Measurements from ENCODE around the gene CYP2U1.

CYP2U1 gene

GRCh38 chr4:107989537-107990386 lies 58.4 kb downstream of the CYP2U1 start, which contains the start of gene HADH:
Gene HADH, plus strand, starts transcription at chr4:107989889. Its CDS starts 44 bp downstream, at chr4:107989933.
- H3K36me3 ChIP-seq (replicated peaks; ENCODE audit: insufficient read depth, low read length): no peaks in the 10 kb centered on the region
- peak within 1 kb of the TSS; percentile 94 for H3K9ac ChIP-seq (ENCODE audit: low read length)
- peak; percentile 97 for DNase-seq
- H3K4me2 ChIP-seq (ENCODE audit: low read depth, low read length): peak within 1 kb of the TSS; percentile 97
- H3K4me3 ChIP-seq (ENCODE audit: low read length): peak within 1 kb of the TSS; percentile 94
- peaks cover 58% of the 10 kb centered on the region for H3K79me2 ChIP-seq (ENCODE audit: low read length)
- H3F3A ChIP-seq (ENCODE audit: insufficient read depth, low read length): peaks cover 11% of the 10 kb centered on the region; the same call in 1 of the 2 replicates
- H3K9me3 ChIP-seq (replicated peaks; ENCODE audit: insufficient read depth, low read length): no peaks in the 10 kb centered on the region
- no peaks in the 10 kb centered on the region for H3K9me2 ChIP-seq (replicated peaks; ENCODE audit: insufficient read depth, low read length)
- no peak for TF ChIP-seq EZH2phosphoT487 (IDR thresholded peaks at IDR 0.05; ENCODE audit: low read length)
- no peak for TF ChIP-seq EZH2 (optimal IDR thresholded peaks at IDR 0.05; ENCODE audit: low read depth, low read length)
- TF ChIP-seq CTCF (IDR thresholded peaks at IDR 0.05; ENCODE audit: low read length): no peak
- H3K4me1 ChIP-seq (ENCODE audit: low read length): peaks cover 37% of the 10 kb centered on the region
- H3K27ac ChIP-seq (ENCODE audit: low read length): peak within 1 kb of the TSS; percentile 57; the same call in 1 of the 2 replicates
- H4K20me1 ChIP-seq (ENCODE audit: insufficient read depth, low read length): no peaks in the 10 kb centered on the region
- H3K27me3 ChIP-seq (replicated peaks; ENCODE audit: insufficient read depth, low read length): no peaks in the 10 kb centered on the region
- H2AFZ ChIP-seq (ENCODE audit: low read length): peak within 1 kb of the TSS; percentile 96

GRCh38 chr4:107991945-107992630 lies 60.7 kb downstream of the CYP2U1 start:
- peaks cover 81% of the 10 kb centered on the region for H3K79me2 ChIP-seq (ENCODE audit: low read length)
- TF ChIP-seq EZH2phosphoT487 (IDR thresholded peaks at IDR 0.05; ENCODE audit: low read length) (no peak), CTCF (IDR thresholded peaks at IDR 0.05; ENCODE audit: low read length) (no peak), EZH2 (optimal IDR thresholded peaks at IDR 0.05; ENCODE audit: low read depth, low read length) (no peak)
- no peak overlapping the region for H3K9ac ChIP-seq (ENCODE audit: low read length)
- H3K27me3 ChIP-seq (replicated peaks; ENCODE audit: insufficient read depth, low read length): no peaks in the 10 kb centered on the region
- H3F3A ChIP-seq (ENCODE audit: insufficient read depth, low read length): peaks cover 11% of the 10 kb centered on the region; the same call in 1 of the 2 replicates
- H3K9me3 ChIP-seq (replicated peaks; ENCODE audit: insufficient read depth, low read length): no peaks in the 10 kb centered on the region
- no peaks in the 10 kb centered on the region; the same call in 1 of the 2 replicates for H3K36me3 ChIP-seq (replicated peaks; ENCODE audit: insufficient read depth, low read length)
- H3K27ac ChIP-seq (ENCODE audit: low read length): no peak overlapping the region
- peaks cover 53% of the 10 kb centered on the region for H3K4me1 ChIP-seq (ENCODE audit: low read length)
- DNase-seq: no peak
- no peaks in the 10 kb centered on the region for H4K20me1 ChIP-seq (ENCODE audit: insufficient read depth, low read length)
- no peaks in the 10 kb centered on the region for H3K9me2 ChIP-seq (replicated peaks; ENCODE audit: insufficient read depth, low read length)
- no peak overlapping the region for H2AFZ ChIP-seq (ENCODE audit: low read length)
- peak overlapping the region; percentile 97 for H3K4me2 ChIP-seq (ENCODE audit: low read depth, low read length)
- H3K4me3 ChIP-seq (ENCODE audit: low read length): no peak overlapping the region; the same call in 1 of the 2 replicates

GRCh38 chr4:107993969-107994368 lies 62.6 kb downstream of the CYP2U1 start:
- TF ChIP-seq EZH2phosphoT487 (IDR thresholded peaks at IDR 0.05; ENCODE audit: low read length) (no peak), EZH2 (optimal IDR thresholded peaks at IDR 0.05; ENCODE audit: low read depth, low read length) (no peak), CTCF (IDR thresholded peaks at IDR 0.05; ENCODE audit: low read length) (no peak)
- Histone ChIP-seq H2AFZ (ENCODE audit: low read length) (no peak overlapping the region), H3K4me2 (ENCODE audit: low read depth, low read length) (peak overlapping the region; percentile 51), H3K9ac (ENCODE audit: low read length) (peak overlapping the region; percentile 14; the same call in 1 of the 2 replicates), H3K9me3 (replicated peaks; ENCODE audit: insufficient read depth, low read length) (no peaks in the 10 kb centered on the region), H3K27ac (ENCODE audit: low read length) (peak overlapping the region; percentile 36; the same call in 1 of the 2 replicates), H3K4me1 (ENCODE audit: low read length) (peaks cover 58% of the 10 kb centered on the region), H3K9me2 (replicated peaks; ENCODE audit: insufficient read depth, low read length) (no peaks in the 10 kb centered on the region), H3K27me3 (replicated peaks; ENCODE audit: insufficient read depth, low read length) (no peaks in the 10 kb centered on the region), H3F3A (ENCODE audit: insufficient read depth, low read length) (peaks cover 11% of the 10 kb centered on the region; the same call in 1 of the 2 replicates), H3K79me2 (ENCODE audit: low read length) (peaks cover 99% of the 10 kb centered on the region), H3K4me3 (ENCODE audit: low read length) (no peak overlapping the region), H4K20me1 (ENCODE audit: insufficient read depth, low read length) (no peaks in the 10 kb centered on the region), H3K36me3 (replicated peaks; ENCODE audit: insufficient read depth, low read length) (no peaks in the 10 kb centered on the region; the same call in 1 of the 2 replicates)
- DNase-seq: no peak

All from MM.1S (cell line).